Esophagus muscularis mucosa (tissue), 3 donors: ENCODE data around the gene CEL.

Source experiments
- POLR2AphosphoS5 ChIP-seq, 2 donors: sonication (generic); formaldehyde crosslinking; IDR thresholded peaks; one replicate each; pipeline ENCODE4 v1.6.1; 2017; ENCODE audit warnings: antibody characterized with exemption in 2 of 2
- TF ChIP-seq, protein P1 (sequence below), 3 experiments: fragments of 200-600 bp in 2 of 3; fragments of 450-650 bp in 1 of 3; sonication (generic) in 2 of 3; IDR thresholded peaks; one replicate each; pipeline ENCODE4 v1.5.1; 2017 to 2019; ENCODE audit warnings: antibody characterized with exemption in 3 of 3, mild to moderate bottlenecking in 2 of 3, moderate library complexity in 1 of 3

DNA sequence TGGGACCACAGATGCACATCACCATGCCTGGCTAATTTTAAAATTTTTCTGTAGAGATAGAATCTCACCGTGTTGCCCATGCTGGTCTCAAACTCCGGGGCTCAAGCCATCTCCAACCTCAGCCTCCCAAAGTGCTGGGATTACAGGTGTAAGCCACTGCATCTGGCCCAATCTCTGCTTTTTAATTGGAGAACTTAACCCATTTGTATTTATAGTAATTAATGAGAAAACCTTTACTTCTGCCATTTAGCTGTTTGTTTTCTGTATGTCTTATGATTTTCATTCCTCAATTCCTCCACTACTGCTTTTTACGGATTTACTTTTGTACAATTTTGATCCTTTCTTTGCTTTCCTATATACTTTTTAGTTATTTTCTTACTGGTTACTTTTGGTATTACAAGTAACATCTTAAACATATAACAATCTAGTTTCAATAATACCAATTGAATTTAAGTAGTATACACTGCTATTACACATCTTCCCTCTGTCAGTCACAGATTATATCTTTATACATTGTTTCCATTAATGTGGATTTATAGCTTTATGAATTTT, 33.1 kb downstream of the CEL start:
- TF ChIP-seq, protein P1, sequence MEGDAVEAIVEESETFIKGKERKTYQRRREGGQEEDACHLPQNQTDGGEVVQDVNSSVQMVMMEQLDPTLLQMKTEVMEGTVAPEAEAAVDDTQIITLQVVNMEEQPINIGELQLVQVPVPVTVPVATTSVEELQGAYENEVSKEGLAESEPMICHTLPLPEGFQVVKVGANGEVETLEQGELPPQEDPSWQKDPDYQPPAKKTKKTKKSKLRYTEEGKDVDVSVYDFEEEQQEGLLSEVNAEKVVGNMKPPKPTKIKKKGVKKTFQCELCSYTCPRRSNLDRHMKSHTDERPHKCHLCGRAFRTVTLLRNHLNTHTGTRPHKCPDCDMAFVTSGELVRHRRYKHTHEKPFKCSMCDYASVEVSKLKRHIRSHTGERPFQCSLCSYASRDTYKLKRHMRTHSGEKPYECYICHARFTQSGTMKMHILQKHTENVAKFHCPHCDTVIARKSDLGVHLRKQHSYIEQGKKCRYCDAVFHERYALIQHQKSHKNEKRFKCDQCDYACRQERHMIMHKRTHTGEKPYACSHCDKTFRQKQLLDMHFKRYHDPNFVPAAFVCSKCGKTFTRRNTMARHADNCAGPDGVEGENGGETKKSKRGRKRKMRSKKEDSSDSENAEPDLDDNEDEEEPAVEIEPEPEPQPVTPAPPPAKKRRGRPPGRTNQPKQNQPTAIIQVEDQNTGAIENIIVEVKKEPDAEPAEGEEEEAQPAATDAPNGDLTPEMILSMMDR (IDR thresholded peaks at IDR 0.05): peak in 1 of 3 experiments; percentile 13
- TF ChIP-seq POLR2AphosphoS5 (IDR thresholded peaks at IDR 0.05): no peak
